ENCODE results near the gene BMP10.

Gene BMP10

GRCh38 chr2:68863996-68864395 is 7.2 kb downstream of the BMP10 start:
- Histone ChIP-seq H3K4me2 (ENCODE audit: low read length) (no peak overlapping the region), H3K9ac (ENCODE audit: low read depth, low read length) (no peak overlapping the region), H3K4me1 (ENCODE audit: control insufficient read depth, insufficient read depth, low read length) (no peaks in the 10 kb centered on the region), H3K36me3 (ENCODE audit: insufficient read depth, low read length) (no peaks in the 10 kb centered on the region), H3K27me3 (ENCODE audit: control insufficient read depth, insufficient read depth, low read length) (peaks cover 59% of the 10 kb centered on the region), H3K4me3 (ENCODE audit: low read length) (no peak overlapping the region), H3K9me3 (replicated peaks; ENCODE audit: low read length) (no peaks in the 10 kb centered on the region)

DNA sequence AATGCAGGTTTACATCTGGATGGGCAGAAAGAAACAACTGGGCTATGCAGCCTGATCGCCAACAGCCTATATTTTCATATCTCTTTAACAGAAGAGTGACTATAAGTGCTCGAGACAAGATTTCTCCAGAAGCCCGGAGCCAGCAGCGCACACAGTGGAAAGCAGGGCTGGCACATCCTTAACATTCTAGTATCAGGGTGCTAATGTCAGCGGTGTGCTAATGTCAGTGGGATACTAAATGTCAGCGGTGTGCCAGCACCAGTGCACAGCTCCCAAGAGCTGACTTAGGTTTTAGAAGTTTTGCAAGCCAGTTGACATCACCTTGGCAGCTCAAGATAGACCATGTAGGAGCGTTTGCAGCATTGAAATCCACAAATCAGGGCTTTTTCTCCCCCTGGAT is 8.3 kb downstream of the BMP10 start:
- Histone ChIP-seq H3K4me1 (ENCODE audit: control insufficient read depth, insufficient read depth, low read length) (no peaks in the 10 kb centered on the region), H3K4me2 (ENCODE audit: low read length) (no peak overlapping the region), H3K4me3 (ENCODE audit: low read length) (no peak overlapping the region), H3K36me3 (ENCODE audit: insufficient read depth, low read length) (no peaks in the 10 kb centered on the region), H3K9me3 (replicated peaks; ENCODE audit: low read length) (no peaks in the 10 kb centered on the region), H3K9ac (ENCODE audit: low read depth, low read length) (no peak overlapping the region), H3K27me3 (ENCODE audit: control insufficient read depth, insufficient read depth, low read length) (peaks cover 68% of the 10 kb centered on the region)

- no peak overlapping the region for H3K4me2 ChIP-seq (ENCODE audit: low read length)
- no peak overlapping the region for H3K4me3 ChIP-seq (ENCODE audit: low read length)
- peaks cover 84% of the 10 kb centered on the region for H3K27me3 ChIP-seq (ENCODE audit: control insufficient read depth, insufficient read depth, low read length)
- no peaks in the 10 kb centered on the region for H3K4me1 ChIP-seq (ENCODE audit: control insufficient read depth, insufficient read depth, low read length)
- no peaks in the 10 kb centered on the region for H3K36me3 ChIP-seq (ENCODE audit: insufficient read depth, low read length)
- no peak overlapping the region for H3K9ac ChIP-seq (ENCODE audit: low read depth, low read length)
- no peaks in the 10 kb centered on the region for H3K9me3 ChIP-seq (replicated peaks; ENCODE audit: low read length)
These were observed 9.9 kb downstream of the BMP10 start for GRCh38 chr2:68861330-68861729.

DNA sequence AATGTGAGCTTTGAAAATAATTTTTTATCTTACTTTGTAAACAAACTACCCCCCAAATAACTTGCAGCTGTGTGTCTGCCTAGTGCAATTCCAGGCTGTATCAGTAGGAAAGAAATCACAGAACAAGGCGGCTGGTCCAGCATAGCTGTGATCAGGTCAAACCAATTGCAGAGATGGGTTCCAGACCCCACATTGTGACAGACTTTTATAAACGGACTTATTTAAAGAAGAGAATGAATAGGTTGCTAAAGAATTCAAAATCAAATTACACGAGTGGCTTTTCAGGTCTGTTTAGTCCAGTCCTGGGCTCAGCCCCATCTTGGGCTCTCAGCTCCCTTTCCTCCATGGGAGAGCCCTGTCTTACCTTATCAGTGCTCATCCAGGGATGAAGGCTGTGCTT is 11.1 kb downstream of the BMP10 start:
- no peak overlapping the region for H3K9ac ChIP-seq (ENCODE audit: low read depth, low read length)

GRCh38 chr2:68857855-68858456 is 13.2 kb downstream of the BMP10 start:
- Histone ChIP-seq H3K9me3 (replicated peaks; ENCODE audit: low read length) (no peaks in the 10 kb centered on the region), H3K4me3 (ENCODE audit: low read length) (no peak overlapping the region), H3K36me3 (ENCODE audit: insufficient read depth, low read length) (no peaks in the 10 kb centered on the region), H3K4me1 (ENCODE audit: control insufficient read depth, insufficient read depth, low read length) (no peaks in the 10 kb centered on the region), H3K27me3 (ENCODE audit: control insufficient read depth, insufficient read depth, low read length) (peaks cover 69% of the 10 kb centered on the region), H3K4me2 (ENCODE audit: low read length) (no peak overlapping the region), H3K9ac (ENCODE audit: low read depth, low read length) (no peak overlapping the region)

More for the DNA sequence above, 11.1 kb downstream of the BMP10 start:
- H3K9me3 ChIP-seq (replicated peaks; ENCODE audit: low read length), result no peaks in the 10 kb centered on the region
- peaks cover 86% of the 10 kb centered on the region for H3K27me3 ChIP-seq (ENCODE audit: control insufficient read depth, insufficient read depth, low read length)
- H3K4me2 ChIP-seq (ENCODE audit: low read length), result no peak overlapping the region
- no peaks in the 10 kb centered on the region for H3K36me3 ChIP-seq (ENCODE audit: insufficient read depth, low read length)
- H3K4me1 ChIP-seq (ENCODE audit: control insufficient read depth, insufficient read depth, low read length), result no peaks in the 10 kb centered on the region
- H3K4me3 ChIP-seq (ENCODE audit: low read length), result no peak overlapping the region

DNA sequence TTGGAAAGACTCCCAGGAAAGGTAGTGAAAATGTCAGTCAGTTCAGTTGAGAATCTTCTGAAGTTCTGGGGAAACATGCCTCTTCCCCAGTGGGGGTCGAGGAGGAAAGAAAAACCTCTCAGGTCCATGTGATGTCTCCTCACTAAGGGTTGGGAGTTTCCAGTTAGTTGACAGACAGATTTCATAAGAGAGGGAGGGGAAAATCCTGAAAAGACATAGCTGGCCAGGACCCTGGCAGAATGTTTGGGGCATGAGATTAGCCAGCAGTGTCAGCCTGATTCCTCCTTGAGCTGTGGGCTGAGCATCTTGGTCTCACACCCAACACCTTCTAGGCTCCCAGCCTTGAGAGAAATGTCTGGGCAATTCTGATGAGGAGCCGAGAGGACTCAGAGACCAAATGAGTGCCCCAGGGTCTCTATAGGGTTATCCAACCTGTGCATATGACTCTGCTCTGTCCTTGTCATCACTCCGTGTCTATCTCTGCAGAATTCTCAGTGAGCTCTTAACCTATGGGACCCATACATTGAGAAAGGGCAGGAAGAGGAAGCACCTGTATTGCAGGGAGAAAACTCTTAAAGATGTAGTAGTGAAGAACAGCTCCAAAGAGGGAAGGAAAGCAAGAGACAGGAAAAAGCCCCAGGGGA is 13.9 kb downstream of the BMP10 start:
- no peaks in the 10 kb centered on the region for H3K36me3 ChIP-seq (ENCODE audit: insufficient read depth, low read length)
- H3K4me2 ChIP-seq (ENCODE audit: low read length), result no peak overlapping the region
- no peaks in the 10 kb centered on the region for H3K4me1 ChIP-seq (ENCODE audit: control insufficient read depth, insufficient read depth, low read length)
- H3K4me3 ChIP-seq (ENCODE audit: low read length), result no peak overlapping the region
- no peak overlapping the region for H3K9ac ChIP-seq (ENCODE audit: low read depth, low read length)
- H3K27me3 ChIP-seq (ENCODE audit: control insufficient read depth, insufficient read depth, low read length), result peaks cover 63% of the 10 kb centered on the region
- no peaks in the 10 kb centered on the region for H3K9me3 ChIP-seq (replicated peaks; ENCODE audit: low read length)

- Histone ChIP-seq H3K27me3 (ENCODE audit: control insufficient read depth, insufficient read depth, low read length) (peaks cover 55% of the 10 kb centered on the region), H3K36me3 (ENCODE audit: insufficient read depth, low read length) (no peaks in the 10 kb centered on the region), H3K4me1 (ENCODE audit: control insufficient read depth, insufficient read depth, low read length) (no peaks in the 10 kb centered on the region), H3K4me2 (ENCODE audit: low read length) (no peak overlapping the region), H3K4me3 (ENCODE audit: low read length) (no peak overlapping the region), H3K9ac (ENCODE audit: low read depth, low read length) (no peak overlapping the region), H3K9me3 (replicated peaks; ENCODE audit: low read length) (no peaks in the 10 kb centered on the region)
These were observed 15.6 kb downstream of the BMP10 start for GRCh38 chr2:68855550-68855949.

DNA sequence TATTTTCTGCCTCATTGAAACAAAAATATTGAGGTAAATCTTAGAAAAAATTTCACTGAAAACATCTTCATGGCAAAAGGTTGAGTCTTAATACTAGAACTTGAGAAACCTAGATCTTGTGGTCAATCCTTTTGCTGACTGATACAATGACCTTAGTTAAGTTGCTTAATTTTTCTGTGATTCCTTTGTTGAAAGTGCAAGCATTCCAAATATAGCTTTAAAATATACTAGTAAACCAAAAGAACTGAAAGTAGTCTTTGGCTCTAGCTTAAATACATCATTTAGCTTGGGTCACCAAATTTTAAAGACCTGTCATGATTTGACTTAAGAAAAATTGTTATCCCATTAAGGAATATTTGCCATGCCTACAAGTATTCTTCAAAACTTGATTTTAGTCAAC is 16.7 kb downstream of the BMP10 start:
- no peaks in the 10 kb centered on the region for H3K4me1 ChIP-seq (ENCODE audit: control insufficient read depth, insufficient read depth, low read length)
- no peak overlapping the region for H3K4me3 ChIP-seq (ENCODE audit: low read length)
- peaks cover 55% of the 10 kb centered on the region for H3K27me3 ChIP-seq (ENCODE audit: control insufficient read depth, insufficient read depth, low read length)
- H3K36me3 ChIP-seq (ENCODE audit: insufficient read depth, low read length), result no peaks in the 10 kb centered on the region
- H3K9me3 ChIP-seq (replicated peaks; ENCODE audit: low read length), result no peaks in the 10 kb centered on the region
- H3K9ac ChIP-seq (ENCODE audit: low read depth, low read length), result no peak overlapping the region
- H3K4me2 ChIP-seq (ENCODE audit: low read length), result no peak overlapping the region

DNA sequence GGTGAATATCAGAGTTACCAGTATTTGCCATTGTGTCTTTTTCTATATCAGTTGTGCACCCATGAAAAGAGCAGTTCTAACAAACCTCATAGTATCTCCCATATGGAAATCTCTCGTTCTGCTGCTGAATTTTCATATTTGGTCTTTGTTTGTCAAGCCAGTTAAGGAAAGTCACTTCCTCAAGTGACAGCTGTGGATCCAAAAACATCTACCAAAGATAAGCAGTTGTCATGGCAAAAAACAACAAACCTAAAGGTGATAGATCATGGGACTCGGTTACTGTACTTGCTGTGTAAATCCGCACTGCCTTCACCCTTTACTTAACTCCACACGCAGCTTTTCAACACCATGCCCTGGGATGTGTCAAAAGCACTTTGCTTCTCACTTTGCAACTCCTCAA is 17.3 kb downstream of the BMP10 start:
- no peaks in the 10 kb centered on the region for H3K36me3 ChIP-seq (ENCODE audit: insufficient read depth, low read length)
- H3K4me1 ChIP-seq (ENCODE audit: control insufficient read depth, insufficient read depth, low read length), result no peaks in the 10 kb centered on the region
- H3K4me3 ChIP-seq (ENCODE audit: low read length), result no peak overlapping the region
- no peaks in the 10 kb centered on the region for H3K9me3 ChIP-seq (replicated peaks; ENCODE audit: low read length)
- H3K9ac ChIP-seq (ENCODE audit: low read depth, low read length), result no peak overlapping the region
- peaks cover 55% of the 10 kb centered on the region for H3K27me3 ChIP-seq (ENCODE audit: control insufficient read depth, insufficient read depth, low read length)
- H3K4me2 ChIP-seq (ENCODE audit: low read length), result no peak overlapping the region

- Histone ChIP-seq H3K4me2 (ENCODE audit: low read length) (no peak overlapping the region), H3K27me3 (ENCODE audit: control insufficient read depth, insufficient read depth, low read length) (peaks cover 52% of the 10 kb centered on the region), H3K4me1 (ENCODE audit: control insufficient read depth, insufficient read depth, low read length) (no peaks in the 10 kb centered on the region), H3K9me3 (replicated peaks; ENCODE audit: low read length) (no peaks in the 10 kb centered on the region), H3K4me3 (ENCODE audit: low read length) (no peak overlapping the region), H3K9ac (ENCODE audit: low read depth, low read length) (no peak overlapping the region), H3K36me3 (ENCODE audit: insufficient read depth, low read length) (no peaks in the 10 kb centered on the region)
These were observed 18.2 kb downstream of the BMP10 start for GRCh38 chr2:68853035-68853434.

GRCh38 chr2:68850524-68850923 is 20.7 kb downstream of the BMP10 start:
- H3K36me3 ChIP-seq (ENCODE audit: insufficient read depth, low read length), result no peaks in the 10 kb centered on the region
- H3K9ac ChIP-seq (ENCODE audit: low read depth, low read length), result no peak overlapping the region
- no peaks in the 10 kb centered on the region for H3K9me3 ChIP-seq (replicated peaks; ENCODE audit: low read length)
- H3K4me1 ChIP-seq (ENCODE audit: control insufficient read depth, insufficient read depth, low read length), result no peaks in the 10 kb centered on the region
- H3K27me3 ChIP-seq (ENCODE audit: control insufficient read depth, insufficient read depth, low read length), result peaks cover 52% of the 10 kb centered on the region
- no peak overlapping the region for H3K4me3 ChIP-seq (ENCODE audit: low read length)
- no peak overlapping the region for H3K4me2 ChIP-seq (ENCODE audit: low read length)

DNA sequence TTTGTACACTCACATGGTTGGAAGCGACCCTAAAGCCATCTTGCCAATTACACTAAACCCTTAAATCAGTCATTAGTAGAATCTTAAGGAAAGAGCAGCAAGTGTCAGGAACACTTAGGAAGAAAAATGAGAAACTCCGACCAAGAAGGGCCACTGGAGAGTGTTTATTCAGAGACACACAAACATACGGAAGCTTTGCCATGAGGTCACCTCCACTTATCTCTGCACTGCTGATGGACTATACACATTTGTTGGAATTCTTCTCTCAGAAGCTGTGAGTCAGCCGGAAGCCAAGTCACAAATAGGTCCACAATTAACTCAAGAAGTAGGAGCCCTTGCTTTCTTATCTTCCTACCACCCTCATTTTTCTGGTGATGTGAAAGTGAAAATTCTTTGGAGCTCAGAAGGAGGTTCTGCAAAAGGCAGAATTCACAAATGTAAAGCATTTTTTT is 21.6 kb downstream of the BMP10 start:
- Histone ChIP-seq H3K4me3 (ENCODE audit: low read length) (no peak overlapping the region), H3K4me1 (ENCODE audit: control insufficient read depth, insufficient read depth, low read length) (no peaks in the 10 kb centered on the region), H3K27me3 (ENCODE audit: control insufficient read depth, insufficient read depth, low read length) (peaks cover 59% of the 10 kb centered on the region), H3K36me3 (ENCODE audit: insufficient read depth, low read length) (no peaks in the 10 kb centered on the region), H3K9me3 (replicated peaks; ENCODE audit: low read length) (no peaks in the 10 kb centered on the region), H3K4me2 (ENCODE audit: low read length) (no peak overlapping the region), H3K9ac (ENCODE audit: low read depth, low read length) (no peak overlapping the region)
